GM12891 (cell line): ENCODE results near the gene PHYHD1.

Experiments used
- POLR2A ChIP-seq: IDR thresholded peaks from 2 replicates; pipeline ENCODE4 v1.6.1; 2011; ENCODE audit warnings: low read depth, low read length, control low read depth
- POLR2AphosphoS5 ChIP-seq: IDR thresholded peaks from 2 replicates; pipeline ENCODE4 v1.6.1; 2011; ENCODE audit warnings: low read depth, low read length, control low read depth
- SPI1 ChIP-seq: IDR thresholded peaks from 2 replicates; pipeline ENCODE4 v1.6.1; 2011; ENCODE audit warnings: low read depth, low read length, control low read depth
- TAF1 ChIP-seq: IDR thresholded peaks from 2 replicates; pipeline ENCODE4 v1.6.1; 2011; ENCODE audit warnings: low read depth, low read length, control low read depth

DNA sequence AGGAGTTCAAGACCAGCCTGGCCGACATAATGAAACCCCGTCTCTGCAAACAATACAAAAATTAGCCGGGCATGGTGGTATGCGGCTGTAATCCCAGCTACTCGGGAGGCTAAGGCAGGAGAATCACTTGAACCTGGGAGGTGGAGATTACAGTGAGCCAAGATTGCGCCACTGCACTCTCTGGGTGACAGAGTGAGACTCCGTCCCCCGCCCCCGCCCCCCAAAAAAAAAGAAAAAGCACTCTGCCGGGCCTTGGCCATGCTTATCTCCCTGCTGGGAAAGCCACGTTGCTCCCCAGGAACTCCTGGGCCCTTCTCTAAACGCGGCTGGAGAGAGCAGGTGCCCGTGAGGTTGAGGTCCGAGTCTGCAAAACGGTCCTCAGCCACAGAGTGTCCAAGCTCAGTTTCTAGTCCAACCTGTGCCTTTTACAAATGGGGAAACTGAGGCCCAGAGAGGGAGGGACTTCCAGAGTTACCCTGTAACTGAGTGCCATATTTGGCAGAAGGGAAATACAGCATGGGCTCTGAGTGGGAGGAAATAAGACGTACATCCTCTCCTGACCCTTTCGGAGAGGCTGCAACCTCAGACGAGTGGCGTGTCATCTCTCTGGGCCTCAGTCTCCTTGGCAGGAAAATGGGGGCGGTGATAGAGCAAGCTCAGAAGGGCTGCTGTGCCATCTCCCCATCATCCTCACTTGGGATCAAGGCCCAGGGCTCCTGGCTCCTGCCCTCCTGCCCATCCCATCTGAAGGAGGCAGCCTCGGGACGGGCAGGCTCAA is 6.6 kb upstream of the PHYHD1 start:
- no peak for TF ChIP-seq POLR2A
- TF ChIP-seq POLR2AphosphoS5, result no peak
- no peak for TF ChIP-seq TAF1
- no peak for TF ChIP-seq SPI1
